Stimulated activated naive B cell treated with anti-CD40 and anti-IgM and Interleukin-4, amounts not matched to agents 10 μg/mL and 1 μg/mL and 100 μg/mL, for 72 hours (primary cell): ENCODE measurements around the gene NRL.
"Not testable (repeated sequence)": the region's sequence is repeated elsewhere in the genome, so short reads cannot be mapped to it uniquely, and the experiment has no call there.

Source experiments
- ATAC-seq, 2 donors: fragments of 150-1000 bp; cut with Tn5 transposase; replicated peaks; 2 replicates each; pipeline ENCODE4 v1.10.0; 2021; ENCODE audit warnings: moderate library complexity in 1 of 2
- DNase-seq: peaks from one replicate; pipeline ENCODE4 v3.0.0; 2021
- H3K27ac Mint-ChIP-seq: one replicate; pipeline ENCODE4 v1.8.0; 2022; ENCODE audit warnings: mild to moderate bottlenecking, mixed read lengths
- H3K27me3 Mint-ChIP-seq, 2 donors: one replicate each; pipeline ENCODE4 v1.8.0; 2022; ENCODE audit warnings: mixed read lengths in 2 of 2
- H3K36me3 Mint-ChIP-seq, 2 donors: one replicate each; pipeline ENCODE4 v1.8.0; 2022; ENCODE audit warnings: mixed read lengths in 2 of 2, mild to moderate bottlenecking in 1 of 2
- H3K4me1 Mint-ChIP-seq, 2 donors: one replicate each; pipeline ENCODE4 v1.8.0; 2022; ENCODE audit warnings: mixed read lengths in 2 of 2, mild to moderate bottlenecking in 1 of 2
- H3K4me3 Mint-ChIP-seq, 2 donors: one replicate each; pipeline ENCODE4 v1.8.0; 2022; ENCODE audit warnings: mild to moderate bottlenecking in 2 of 2, mixed read lengths in 2 of 2, moderate library complexity in 1 of 2
- H3K9me3 Mint-ChIP-seq, 2 donors: one replicate each; pipeline ENCODE4 v1.8.0; 2022; ENCODE audit warnings: mixed read lengths in 2 of 2, mild to moderate bottlenecking in 1 of 2

NRL gene

GRCh38 chr14:24052656-24053547 lies 61.8 kb downstream of the NRL start:
- DNase-seq (no peak), ATAC-seq (no peak)
- no peaks in the 10 kb centered on the region for H3K36me3 Mint-ChIP-seq
- H3K27ac Mint-ChIP-seq, result peak overlapping the region; percentile 42
- no peaks in the 10 kb centered on the region for H3K9me3 Mint-ChIP-seq
- H3K4me3 Mint-ChIP-seq, result peak overlapping the region; percentile 81 to 88
- peaks cover 32 to 44% of the 10 kb centered on the region in 2 donors for H3K4me1 Mint-ChIP-seq
- peaks cover 25 to 34% of the 10 kb centered on the region in 2 donors for H3K27me3 Mint-ChIP-seq

DNA sequence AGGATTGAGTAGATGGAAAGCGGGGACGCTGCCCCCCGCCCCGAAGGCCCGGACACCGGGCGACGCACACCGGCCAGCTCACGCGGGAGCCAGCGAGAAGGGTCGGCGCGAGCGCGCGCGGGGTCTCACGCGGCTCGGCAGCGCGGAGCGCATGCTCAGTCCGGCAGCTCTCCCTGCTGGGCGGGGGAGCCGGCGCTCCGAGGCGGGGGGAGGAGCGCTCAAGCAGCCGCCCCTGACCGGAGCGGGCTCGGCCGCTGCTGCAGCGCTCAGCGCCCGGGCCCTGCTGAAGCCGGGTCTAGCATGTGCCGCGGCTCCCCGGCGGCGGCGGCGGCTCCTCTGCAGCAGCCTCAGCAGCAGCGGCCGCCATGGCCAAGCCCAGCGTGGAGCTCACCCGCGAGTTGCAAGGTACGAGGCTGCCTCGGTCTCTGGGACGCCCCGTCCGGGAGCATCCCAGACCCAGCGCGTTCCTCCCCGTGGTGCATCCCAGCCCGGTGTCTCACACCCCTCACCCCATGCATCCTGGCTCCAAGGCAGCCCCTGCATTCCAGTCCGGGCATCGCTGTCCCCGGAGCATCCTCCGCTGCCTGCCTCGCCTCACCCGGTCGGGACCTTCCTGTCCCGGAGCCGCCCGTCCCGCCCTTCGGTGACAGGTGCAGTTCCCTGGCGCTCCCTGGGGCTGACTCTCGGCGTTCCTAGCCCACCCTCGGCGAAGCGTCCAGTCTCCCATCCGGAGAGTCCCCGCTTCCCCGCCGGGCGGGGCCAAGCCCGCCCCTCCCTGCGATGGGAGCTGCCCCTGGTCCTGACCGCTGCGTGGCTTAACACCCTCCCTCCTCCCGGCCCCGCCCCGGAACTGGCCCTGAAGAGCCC lies 62.7 kb downstream of the NRL start, which contains the start of gene CARMIL3:
Gene CARMIL3 (plus strand): TSS at position 221 of the 867 bp plus-strand sequence. CDS start 145 bp downstream, at position 366.
- Mint-ChIP-seq H3K9me3 (no peaks in the 10 kb centered on the region), H3K4me1 (peaks cover 32 to 44% of the 10 kb centered on the region in 2 donors), H3K36me3 (no peaks in the 10 kb centered on the region), H3K4me3 (peak within 1 kb of the TSS; percentile 81 to 88), H3K27me3 (peaks cover 25 to 34% of the 10 kb centered on the region in 2 donors), H3K27ac (peak within 1 kb of the TSS; percentile 65)
- ATAC-seq, result peak; percentile 84 to 86
- DNase-seq, result peak; percentile 57

GRCh38 chr14:24051176-24051788 lies 63.5 kb downstream of the NRL start:
- peak in 1 of 2 donors; percentile 18 for ATAC-seq
- H3K27me3 Mint-ChIP-seq, result peaks cover 22 to 28% of the 10 kb centered on the region in 2 donors

DNA sequence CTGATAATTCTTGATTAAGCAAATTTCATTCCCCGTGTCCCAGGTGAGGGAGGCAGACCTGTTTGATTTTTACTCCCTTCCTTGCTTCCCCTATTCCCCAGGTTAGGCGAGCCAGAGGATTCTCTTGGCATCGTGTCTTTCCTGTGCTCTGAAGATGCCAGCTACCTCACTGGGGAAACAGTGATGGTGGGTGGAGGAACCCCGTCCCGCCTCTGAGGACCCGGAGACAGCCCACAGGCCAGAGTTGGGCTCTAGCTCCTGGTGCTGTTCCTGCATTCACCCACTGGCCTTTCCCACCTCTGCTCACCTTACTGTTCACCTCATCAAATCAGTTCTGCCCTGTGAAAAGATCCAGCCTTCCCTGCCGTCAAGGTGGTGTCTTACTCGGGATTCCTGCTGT lies 64.0 kb downstream of the NRL start:
- Mint-ChIP-seq H3K4me1 (peaks cover 32 to 44% of the 10 kb centered on the region in 2 donors), H3K4me3 (peak overlapping the region; percentile 79 to 88), H3K27me3 (peaks cover 21 to 28% of the 10 kb centered on the region in 2 donors)
- not testable (repeated sequence) for ATAC-seq, H3K27ac Mint-ChIP-seq, DNase-seq, H3K9me3 Mint-ChIP-seq, H3K36me3 Mint-ChIP-seq

More at GRCh38 chr14:24051176-24051788, 63.5 kb downstream of the NRL start:
- H3K4me1 Mint-ChIP-seq, result peaks cover 32 to 44% of the 10 kb centered on the region in 2 donors
- DNase-seq, result no peak
- no peaks in the 10 kb centered on the region for H3K9me3 Mint-ChIP-seq
- H3K27ac Mint-ChIP-seq, result peak overlapping the region; percentile 65
- H3K4me3 Mint-ChIP-seq, result peak overlapping the region; percentile 79 to 88
- no peaks in the 10 kb centered on the region for H3K36me3 Mint-ChIP-seq

GRCh38 chr14:24049002-24049401 lies 65.7 kb downstream of the NRL start:
- peaks cover 32 to 44% of the 10 kb centered on the region in 2 donors for H3K4me1 Mint-ChIP-seq
- H3K27me3 Mint-ChIP-seq, result peaks cover 12 to 19% of the 10 kb centered on the region in 2 donors
- peak; percentile 44 for ATAC-seq
- H3K9me3 Mint-ChIP-seq, H3K4me3 Mint-ChIP-seq, DNase-seq, H3K27ac Mint-ChIP-seq, H3K36me3 Mint-ChIP-seq: not testable (repeated sequence)

GRCh38 chr14:24042746-24043145 lies 72.0 kb downstream of the NRL start:
- Mint-ChIP-seq H3K27ac (no peak overlapping the region), H3K4me1 (no peaks in the 10 kb centered on the region), H3K27me3 (peaks cover 0 to 6% of the 10 kb centered on the region in 2 donors), H3K4me3 (no peak overlapping the region), H3K36me3 (no peaks in the 10 kb centered on the region), H3K9me3 (no peaks in the 10 kb centered on the region)
- DNase-seq (no peak), ATAC-seq (no peak)

DNA sequence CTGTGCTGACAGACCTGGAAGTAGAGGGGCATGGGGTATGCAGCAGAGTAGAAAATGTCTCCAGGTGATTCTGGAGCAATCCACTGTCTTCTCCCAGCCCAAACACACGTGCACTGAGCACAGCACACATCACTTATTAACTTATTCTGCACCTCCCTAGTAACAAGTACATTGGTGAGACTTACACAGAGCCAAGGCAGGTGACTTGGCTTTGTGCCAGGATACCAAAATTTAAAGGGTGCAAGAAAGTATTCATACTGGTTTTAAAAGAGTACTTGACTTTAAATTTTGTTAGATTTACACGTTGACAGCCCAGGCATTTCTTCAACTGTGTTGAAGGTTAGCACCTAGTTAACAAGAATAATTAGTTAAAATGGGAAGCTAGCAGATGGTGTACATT lies 74.1 kb downstream of the NRL start:
- H3K36me3 Mint-ChIP-seq, result no peaks in the 10 kb centered on the region
- H3K4me1 Mint-ChIP-seq, result peaks cover 7 to 8% of the 10 kb centered on the region in 2 donors
- peaks cover 0 to 5% of the 10 kb centered on the region in 2 donors for H3K27me3 Mint-ChIP-seq
- H3K4me3 Mint-ChIP-seq, result no peak overlapping the region
- H3K9me3 Mint-ChIP-seq, result no peaks in the 10 kb centered on the region
- H3K27ac Mint-ChIP-seq, result no peak overlapping the region
- ATAC-seq (no peak), DNase-seq (no peak)

GRCh38 chr14:24038686-24039085 lies 76.1 kb downstream of the NRL start:
- Mint-ChIP-seq H3K4me1 (peaks cover 7 to 9% of the 10 kb centered on the region in 2 donors), H3K27me3 (no peaks in the 10 kb centered on the region), H3K9me3 (no peaks in the 10 kb centered on the region), H3K4me3 (no peak overlapping the region), H3K36me3 (peaks cover 0 to 2% of the 10 kb centered on the region in 2 donors), H3K27ac (peak overlapping the region; percentile 68)
- DNase-seq (no peak), ATAC-seq (no peak)

- ATAC-seq (no peak), DNase-seq (no peak)
- peaks cover 7 to 9% of the 10 kb centered on the region in 2 donors for H3K4me1 Mint-ChIP-seq
- peaks cover 0 to 2% of the 10 kb centered on the region in 2 donors for H3K36me3 Mint-ChIP-seq
- H3K4me3 Mint-ChIP-seq, result no peak overlapping the region
- H3K27me3 Mint-ChIP-seq, result no peaks in the 10 kb centered on the region
- H3K9me3 Mint-ChIP-seq, result no peaks in the 10 kb centered on the region
- no peak overlapping the region for H3K27ac Mint-ChIP-seq
Measured at GRCh38 chr14:24037658-24038037, 77.1 kb downstream of the NRL start.

DNA sequence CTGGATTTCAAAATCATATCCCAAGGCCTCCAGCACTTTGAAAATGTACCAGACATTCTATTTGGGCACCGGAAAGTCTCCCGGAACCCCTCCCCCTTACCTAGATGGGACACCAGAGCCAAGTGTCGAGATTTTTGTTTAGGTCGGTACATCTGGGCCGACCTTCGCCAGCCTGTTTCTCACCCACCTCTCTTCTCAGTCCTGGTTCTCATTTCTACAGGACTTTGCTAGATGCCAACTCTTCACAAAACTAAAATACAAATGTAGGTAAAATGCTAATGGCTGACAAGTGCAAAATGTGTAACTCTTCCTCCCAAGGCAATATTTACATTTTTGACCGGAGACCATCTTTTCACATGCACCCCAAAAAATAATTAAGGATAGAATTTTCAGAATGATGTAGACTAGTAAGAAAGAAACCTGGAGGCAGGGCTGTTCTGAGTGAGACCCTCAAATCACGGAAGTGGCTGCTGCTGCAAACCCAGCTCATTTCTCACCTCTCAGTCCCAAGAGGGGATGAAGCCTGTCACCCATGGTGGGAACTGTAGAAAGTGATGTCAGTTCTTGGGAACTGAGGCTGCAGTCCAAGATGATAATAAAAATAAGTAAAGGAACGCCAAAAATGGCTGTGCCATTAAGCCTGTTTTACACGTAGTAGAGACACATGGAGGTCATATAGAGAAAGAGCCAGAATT lies 77.6 kb downstream of the NRL start:
- not testable (repeated sequence) for DNase-seq, H3K4me1 Mint-ChIP-seq, H3K27me3 Mint-ChIP-seq, H3K36me3 Mint-ChIP-seq, H3K9me3 Mint-ChIP-seq
- peak overlapping the region; percentile 95 to 99 for H3K4me3 Mint-ChIP-seq
- H3K27ac Mint-ChIP-seq, result peak overlapping the region; percentile 87
- peak; percentile 18 to 42 for ATAC-seq

DNA sequence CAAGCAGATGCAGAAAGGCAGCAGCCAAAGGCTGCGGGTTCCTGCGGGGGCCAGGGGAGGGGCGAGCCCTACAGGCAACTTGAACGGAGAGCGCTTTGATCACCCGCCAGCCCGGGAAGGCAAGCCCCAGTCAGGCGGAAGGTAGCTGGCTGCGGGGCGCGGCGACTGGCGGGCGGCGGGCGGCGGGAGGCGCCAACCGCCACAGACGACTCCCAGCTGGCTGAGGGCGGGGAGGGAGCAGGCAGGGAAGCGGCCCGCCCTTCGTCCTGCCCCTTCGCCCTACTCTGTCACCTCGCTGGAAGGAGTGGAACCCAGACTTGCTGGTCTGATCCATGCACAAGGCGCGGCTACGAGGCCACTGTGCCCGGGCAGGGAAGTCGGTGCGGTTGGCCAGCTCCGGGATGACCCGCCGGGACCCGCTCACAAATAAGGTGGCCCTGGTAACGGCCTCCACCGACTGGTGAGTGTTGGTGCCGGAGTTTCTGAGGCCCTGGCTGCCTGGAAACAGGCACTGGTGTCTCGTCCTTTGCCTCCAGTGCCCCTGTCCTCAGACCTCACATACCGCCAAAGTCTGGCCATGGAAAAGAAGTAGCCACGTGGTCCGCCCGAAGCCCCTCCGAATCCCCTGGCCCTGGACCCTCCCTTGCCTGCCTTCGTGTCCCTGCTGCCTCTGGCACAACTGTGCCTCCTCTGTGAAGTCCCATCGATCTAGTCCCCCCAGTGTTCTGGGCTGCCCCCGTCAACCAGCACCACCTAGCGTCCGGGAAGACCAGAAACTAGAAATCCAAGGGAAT lies 78.4 kb downstream of the NRL start:
- Mint-ChIP-seq H3K27me3 (no peaks in the 10 kb centered on the region), H3K4me3 (peak overlapping the region; percentile 95 to 99), H3K36me3 (peaks cover 2 to 4% of the 10 kb centered on the region in 2 donors), H3K27ac (peak overlapping the region; percentile 87), H3K4me1 (peaks cover 7 to 9% of the 10 kb centered on the region in 2 donors), H3K9me3 (peaks cover 3 to 7% of the 10 kb centered on the region in 2 donors)
- DNase-seq (peak; percentile 52), ATAC-seq (peak; percentile 87 to 88)

DNA sequence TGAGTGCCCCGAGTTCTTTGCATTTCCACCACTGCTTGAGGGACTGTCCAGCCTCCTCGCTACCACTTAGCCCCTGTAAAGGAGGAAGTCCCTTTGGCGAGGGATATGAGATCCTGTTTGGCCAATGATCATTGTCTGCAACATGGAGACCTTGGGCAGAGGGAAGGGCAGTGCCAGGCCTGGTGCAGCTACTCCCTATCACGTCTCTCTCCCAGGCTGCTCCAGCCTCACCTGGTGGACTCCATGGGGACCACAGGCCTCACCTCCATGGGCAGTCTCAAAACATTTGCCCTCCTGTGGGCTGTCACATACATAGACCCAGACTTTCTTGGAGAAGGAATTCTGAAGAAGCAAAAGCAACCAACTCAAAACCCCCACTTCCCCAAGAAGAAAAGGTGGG lies 79.0 kb downstream of the NRL start:
- peak overlapping the region; percentile 59 for H3K27ac Mint-ChIP-seq

More for the DNA sequence above, 79.0 kb downstream of the NRL start:
- DNase-seq, H3K27me3 Mint-ChIP-seq, H3K4me1 Mint-ChIP-seq, H3K36me3 Mint-ChIP-seq, H3K9me3 Mint-ChIP-seq: not testable (repeated sequence)
- peak; percentile 21 to 32 for ATAC-seq
- peak overlapping the region; percentile 95 to 99 for H3K4me3 Mint-ChIP-seq
